Heart right ventricle (tissue), 16 donors: ENCODE measurements around the gene CLCNKA. TPM values are rescaled to one million over a fixed set of nuclear protein-coding genes. Genes with fewer than 3 reads are reported as not detected.
"Not testable (repeated sequence)": the region's sequence is repeated elsewhere in the genome, so short reads cannot be mapped to it uniquely, and the experiment has no call there.

ENCODE experiments used
- ATAC-seq, 8 donors: fragments of 200-7000 bp; cut with Tn5 transposase; one replicate each; pipeline ENCODE4 v1.9.1; 2020; ENCODE audit warnings: mild to moderate bottlenecking in 8 of 8, moderate library complexity in 8 of 8, moderate number of reproducible peaks in 1 of 8
- DNase-seq, 2 donors: peaks; one replicate each; pipeline ENCODE4 v3.0.0-alpha.2; 2020
- H3K27ac ChIP-seq, 10 donors: fragments of 200-600 bp; sonication (generic) in 2 of 10; one replicate each; pipeline versions ENCODE4 v1.5.0 to v1.8.0; 2020 to 2022; ENCODE audit warnings: mild to moderate bottlenecking in 3 of 10
- H3K27me3 ChIP-seq, 7 donors: fragments of 200-600 bp; one replicate each; pipeline ENCODE4 v1.8.0; 2021 to 2022; ENCODE audit warnings: mild to moderate bottlenecking in 2 of 7
- H3K36me3 ChIP-seq, 9 donors: fragments of 200-600 bp; sonication (generic) in 1 of 9; one replicate each; pipeline versions ENCODE4 v1.5.0 to v1.8.0; 2020 to 2022; ENCODE audit warnings: mild to moderate bottlenecking in 2 of 9
- H3K4me1 ChIP-seq, 9 donors: fragments of 200-600 bp; sonication (generic) in 1 of 9; one replicate each; pipeline versions ENCODE4 v1.5.0 to v1.8.0; 2020 to 2022; ENCODE audit warnings: mild to moderate bottlenecking in 4 of 9
- H3K4me3 ChIP-seq, 10 donors: fragments of 200-600 bp; sonication (generic) in 2 of 10; one replicate each; pipeline versions ENCODE4 v1.5.0 to v1.8.0; 2020 to 2022; ENCODE audit warnings: mild to moderate bottlenecking in 7 of 10, moderate library complexity in 2 of 10
- H3K9me3 ChIP-seq, 11 donors: fragments of 200-600 bp in 10 of 11; sonication (generic) in 2 of 11; one replicate each; pipeline versions ENCODE4 v1.5.0 to v1.8.0; 2013 to 2022; ENCODE audit warnings: mild to moderate bottlenecking in 2 of 11, control low read depth in 1 of 11, moderate library complexity in 1 of 11
- CTCF ChIP-seq, 9 donors: fragments of 200-600 bp; sonication (generic) in 2 of 9; IDR thresholded peaks; one replicate each; pipeline versions ENCODE4 v1.5.0 to v1.8.0; 2021 to 2022; ENCODE audit warnings: antibody characterized with exemption in 9 of 9, mild to moderate bottlenecking in 5 of 9, moderate library complexity in 1 of 9
- WGBS, 2 donors: extraction: QIAGEN DNeasy Blood & Tissue Kit; methylation state at CpG; one replicate each; pipeline ENCODE4 v1.1.7; 2013; ENCODE audit warnings: inconsistent platforms in 1 of 2; 5-methylcytosine and 5-hydroxymethylcytosine counted together
- intact Hi-C, 10 donors: fragments of 100-400 bp; cut with DNase I; formaldehyde crosslinking; loops; one replicate each; pipeline versions ENCODE4 v1.11.1 to v1.14.2; 2022
- polyA plus RNA-seq, 2 donors: library from polyadenylated mRNA; stranded (reverse); fragments of 200-250 nt; gene quantifications; one replicate each; pipeline ENCODE4 v1.2.3, GENCODE V29; 2013
- total RNA-seq, 10 donors: library from RNA; stranded (reverse); fragmentation: NEBNext Ultra II Directional in 3 of 10; extraction: Animal tissue kit (Norgen Biotek cat#: 25700) in 3 of 10; gene quantifications; one replicate each; pipeline versions ENCODE4 v1.2.1 to v1.2.4, GENCODE V29; 2021 to 2023
- donor health status: Arrhythmogenic right ventricular cardiomyopathy.
- donor health status: ischemic (EF 13 %, LVEDD 7.1; RV severe dilation, severe dysfunction).
- donor health status: healthy with polysubstance abuse.
- donor health status: DM: no; HTN: yes; CAD: no.
- donor health status: DM: no; HTN: no; CAD: no.
- donor health status: ischemic (EF 25% LVEDD 6.9; RV normal size, moderate dysfunction).
- donor health status: ischemic (EF 25% LVEDD 5.7; RV mildly dilated, moderate dysfunction).
- donor health status: healthy.
- donor health status: DM: yes; HTN: yes; CAD: no.
- donor health status: Ischemic cardiomyopathy.
- donor health status: ischemic (EF 35%, LVEDD 5.7; RV mildly dilated, moderate dysfunction).
- donor health status: nonischemic (EF 11% LVEDD 7.7; RV severe dilation, severe dysfunction).
- donor health status: DM: yes; HTN: yes; CAD: no.
- donor health status: PGD.
- donor health status: ischemic (EF 29% LVEDD 5.4; RV normal size, mild dysfunction).
- donor health status: nonischemic (EF 23%, LVEDD 6.1; RV moderate dilation, normal function).

The CLCNKA gene
- total and polyA plus RNA-seq, 12 donors, result 0.19 to 1.0 (median 0.35) TPM; not detected in 1

DNA sequence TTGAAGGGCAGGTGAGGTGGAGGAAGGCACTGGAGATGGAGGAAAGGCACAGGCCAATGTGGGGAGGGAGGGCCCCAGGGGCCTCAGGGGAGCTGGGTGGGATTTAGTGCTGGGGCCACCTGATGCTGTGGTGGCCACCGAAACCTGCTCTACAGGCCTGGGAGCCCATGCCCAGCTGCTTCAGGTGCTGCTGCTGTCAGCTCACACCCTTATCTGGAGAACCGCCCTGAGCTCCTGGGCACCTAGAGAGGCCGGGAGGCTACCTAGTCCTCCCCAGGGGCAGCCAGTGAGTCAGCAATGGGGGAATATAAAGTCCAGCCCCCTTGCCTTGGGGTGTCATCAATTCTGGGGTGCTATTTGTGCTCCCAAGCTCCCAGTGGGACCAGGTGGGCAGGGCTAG, 39.4 kb downstream of the CLCNKA start:
- Histone ChIP-seq H3K9me3 (no peaks in the 10 kb centered on the region), H3K4me3 (no peak overlapping the region), H3K27ac (no peak overlapping the region), H3K4me1 (peaks cover 0 to 17% (median 6%) of the 10 kb centered on the region in 9 donors), H3K27me3 (no peaks in the 10 kb centered on the region), H3K36me3 (no peaks in the 10 kb centered on the region)
- ATAC-seq (no peak), DNase-seq (no peak)
- no peak for TF ChIP-seq CTCF (IDR thresholded peaks at IDR 0.05)
- intact Hi-C loops, result no loop called here
- WGBS, 2 donors, result 94 to 97% methylated on average over 3 of the region's 3 CpGs

DNA sequence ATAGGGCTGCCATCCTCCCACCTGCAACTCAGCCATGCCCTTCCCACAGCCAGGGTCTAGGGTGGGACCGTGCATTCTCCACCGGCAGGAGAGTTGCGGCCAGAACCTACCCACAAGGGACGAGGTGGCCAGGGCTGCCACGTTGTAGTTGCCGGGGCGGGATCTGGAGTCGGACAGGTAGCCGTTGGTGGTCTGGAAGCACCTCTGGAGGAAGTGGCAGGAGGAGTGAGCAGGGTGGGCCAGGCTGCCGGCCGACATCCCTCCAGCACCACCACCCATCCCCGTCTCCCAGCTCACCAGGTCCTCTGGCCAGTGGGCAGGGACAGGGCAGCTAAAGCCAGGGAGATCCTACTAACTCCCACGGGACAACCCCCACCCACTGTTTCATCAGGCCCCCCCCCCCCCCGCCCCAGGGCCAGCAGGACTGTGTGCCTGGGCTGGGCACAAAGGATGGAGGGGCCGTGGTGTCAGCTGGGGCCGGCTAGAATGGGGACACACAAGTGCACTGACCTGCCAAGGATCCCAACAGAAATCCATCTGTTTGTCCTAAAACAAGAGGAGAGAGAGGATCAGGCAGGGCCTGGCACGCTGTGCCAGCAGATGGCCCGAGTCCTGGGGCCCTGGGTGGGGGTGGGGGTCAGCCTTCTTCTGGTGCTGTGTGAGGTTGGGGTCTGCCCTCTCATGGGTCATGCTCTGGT, 40.3 kb downstream of the CLCNKA start:
- H3K36me3 ChIP-seq, H3K4me3 ChIP-seq, ATAC-seq, H3K27ac ChIP-seq, H3K27me3 ChIP-seq, DNase-seq, intact Hi-C loops, H3K9me3 ChIP-seq: not testable (repeated sequence)
- 78 to 86% methylated on average over 17 to 18 of the region's 18 CpGs for WGBS, 2 donors
- H3K4me1 ChIP-seq, result peaks cover 0 to 20% (median 6%) of the 10 kb centered on the region in 9 donors

DNA sequence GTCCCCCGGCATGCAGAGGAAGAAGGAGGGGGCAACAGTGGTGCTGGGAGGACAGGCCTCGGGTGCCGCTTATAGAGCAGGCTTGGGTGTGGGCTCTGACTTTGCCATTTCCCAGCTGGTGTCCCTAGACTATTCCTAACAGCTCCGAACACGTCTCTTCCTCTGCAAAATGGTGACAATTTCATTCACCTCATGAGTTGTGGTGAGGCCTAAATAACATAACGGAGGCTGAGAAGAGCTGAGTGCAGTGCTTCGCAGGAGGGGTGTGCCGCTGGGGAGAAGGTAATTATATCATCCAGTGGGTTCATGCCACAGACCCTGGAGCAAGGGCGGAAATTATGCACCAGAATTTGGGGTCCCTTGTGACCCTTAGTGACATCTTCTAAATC, 40.8 kb downstream of the CLCNKA start:
- peaks cover 0 to 26% (median 9%) of the 10 kb centered on the region in 9 donors for H3K4me1 ChIP-seq
- H3K4me3 ChIP-seq, intact Hi-C loops, H3K9me3 ChIP-seq, ATAC-seq, DNase-seq, H3K27me3 ChIP-seq, H3K36me3 ChIP-seq, H3K27ac ChIP-seq: not testable (repeated sequence)
- 89 to 91% methylated on average over 9 of the region's 9 CpGs for WGBS, 2 donors

- Histone ChIP-seq H3K4me3 (no peak overlapping the region), H3K27ac (no peak overlapping the region), H3K27me3 (no peaks in the 10 kb centered on the region), H3K4me1 (peaks cover 6 to 32% (median 15%) of the 10 kb centered on the region in 9 donors), H3K36me3 (no peaks in the 10 kb centered on the region), H3K9me3 (no peaks in the 10 kb centered on the region)
- WGBS, 2 donors, result 92 to 94% methylated on average over 15 of the region's 15 CpGs
- intact Hi-C loops, result no loop called here
- no peak for DNase-seq
- no peak for ATAC-seq
- TF ChIP-seq CTCF (IDR thresholded peaks at IDR 0.05), result no peak
These were observed 41.5 kb downstream of the CLCNKA start for GRCh38 chr1:16063226-16063829.

DNA sequence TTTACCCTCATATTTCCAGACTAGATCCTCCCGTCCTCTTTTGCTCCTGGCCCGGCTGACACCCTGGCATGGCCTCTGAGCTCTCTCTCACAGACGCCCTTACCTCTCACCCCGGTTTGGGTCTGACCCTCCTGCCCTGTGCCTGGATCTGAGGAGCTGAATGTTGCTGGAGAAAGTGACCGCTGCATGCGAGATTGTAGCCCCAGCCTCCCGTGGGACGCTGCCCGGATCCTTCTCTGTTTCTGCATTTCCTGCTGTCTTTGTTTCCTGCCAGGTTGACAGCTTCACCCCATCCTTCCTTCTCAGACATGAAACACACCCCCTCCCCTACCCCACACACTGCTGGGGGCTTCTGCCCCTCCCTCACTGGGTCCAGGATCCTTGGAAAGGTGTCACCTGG, 42.1 kb downstream of the CLCNKA start:
- intact Hi-C loops, result no loop called here
- H3K36me3 ChIP-seq, result no peaks in the 10 kb centered on the region
- no peak for TF ChIP-seq CTCF (IDR thresholded peaks at IDR 0.05)
- H3K4me1 ChIP-seq, result peaks cover 11 to 38% (median 17%) of the 10 kb centered on the region in 9 donors
- DNase-seq (no peak), ATAC-seq (no peak)
- H3K27me3 ChIP-seq, result no peaks in the 10 kb centered on the region
- H3K4me3 ChIP-seq, result no peak overlapping the region
- no peaks in the 10 kb centered on the region for H3K9me3 ChIP-seq
- WGBS, 2 donors, result 44 to 58% methylated on average over 9 of the region's 9 CpGs
- no peak overlapping the region for H3K27ac ChIP-seq
